GM10266 (cell line): ENCODE results near the gene ENTHD1.

Experiments
- DNase-seq: peaks from one replicate; pipeline ENCODE4 v3.0.0; 2012; ENCODE audit errors: extremely low spot score
- CTCF ChIP-seq: IDR thresholded peaks from 2 replicates; pipeline ENCODE4 v1.5.1; 2012; ENCODE audit warnings: mild to moderate bottlenecking, low read depth; ENCODE audit not compliant: control insufficient read depth, insufficient read depth; ENCODE audit errors: missing control alignments

Gene ENTHD1

DNA sequence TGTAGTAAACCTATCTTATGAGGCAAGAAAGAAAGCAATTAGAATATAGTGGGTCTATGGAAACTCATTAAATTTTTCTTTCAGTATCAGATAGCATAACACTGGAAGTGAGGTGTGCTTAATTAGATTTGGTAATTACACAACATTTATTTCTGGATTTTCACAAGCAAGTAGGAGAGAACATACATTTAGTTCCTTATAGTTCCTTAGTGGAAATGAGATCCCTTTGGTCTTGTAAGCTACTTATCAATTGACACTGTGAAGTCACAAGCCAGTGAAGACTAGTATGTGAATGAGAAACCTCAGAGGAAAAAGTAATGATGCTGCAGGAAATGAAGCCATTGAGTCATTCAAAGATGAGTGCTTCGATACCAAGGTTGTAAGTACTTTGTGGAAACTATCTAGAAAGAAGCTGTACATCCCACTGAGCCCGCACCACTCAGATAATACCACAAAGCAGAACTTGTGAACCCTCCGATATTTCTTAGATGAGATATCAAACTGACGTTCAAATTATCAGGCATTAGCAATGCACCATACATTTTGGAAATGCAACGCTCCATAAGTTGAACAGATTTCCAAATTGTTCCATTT, 53.5 kb downstream of the ENTHD1 start:
- TF ChIP-seq CTCF: no peak
- no peak for DNase-seq

DNA sequence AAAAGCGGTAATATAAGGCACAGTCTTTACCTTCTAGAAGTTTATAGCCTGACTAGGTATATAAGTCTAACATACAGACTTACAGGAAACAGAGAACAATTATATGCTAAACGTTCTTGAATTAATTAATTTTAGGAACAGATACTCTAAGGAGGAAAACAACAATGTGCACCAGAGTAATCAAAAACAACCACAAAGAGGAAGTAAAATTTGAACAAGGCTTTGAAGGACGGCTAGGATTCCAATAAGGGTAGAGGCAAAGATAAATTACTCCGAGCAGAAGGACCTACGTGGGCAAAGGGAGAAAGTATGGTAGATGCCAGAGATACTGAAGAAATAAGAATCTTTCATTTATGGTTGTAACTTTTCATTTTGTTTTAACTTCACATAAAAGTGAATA, 54.4 kb downstream of the ENTHD1 start:
- no peak for TF ChIP-seq CTCF
- no peak for DNase-seq

DNA sequence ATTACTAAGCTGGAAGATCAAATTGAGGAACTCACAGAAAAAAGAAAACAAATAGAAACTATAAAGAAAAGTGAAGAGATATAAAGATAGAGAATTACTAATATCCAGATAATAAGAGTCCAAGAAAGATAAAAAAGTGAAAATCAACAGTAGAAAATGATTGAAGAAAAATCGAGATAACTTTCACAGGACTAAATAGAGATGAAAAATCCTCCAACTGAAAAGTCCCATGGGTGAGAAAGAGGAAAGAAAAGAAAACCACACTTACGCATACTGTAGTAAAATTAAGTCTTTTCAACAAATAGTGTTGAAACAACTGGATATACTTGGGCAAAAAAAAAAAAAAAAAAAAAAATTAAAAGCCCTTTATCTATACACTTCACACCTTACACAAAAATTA, 60.0 kb downstream of the ENTHD1 start:
- TF ChIP-seq CTCF: no peak
- DNase-seq: no peak

GRCh38 chr22:39833093-39833492, 60.5 kb downstream of the ENTHD1 start:
- no peak for DNase-seq
- no peak for TF ChIP-seq CTCF

- no peak for DNase-seq
- no peak for TF ChIP-seq CTCF
These were observed 60.9 kb downstream of the ENTHD1 start for GRCh38 chr22:39832627-39833074.

- DNase-seq: peak; percentile 32
- no peak for TF ChIP-seq CTCF
These were observed 67.9 kb downstream of the ENTHD1 start for GRCh38 chr22:39825661-39826102.

DNA sequence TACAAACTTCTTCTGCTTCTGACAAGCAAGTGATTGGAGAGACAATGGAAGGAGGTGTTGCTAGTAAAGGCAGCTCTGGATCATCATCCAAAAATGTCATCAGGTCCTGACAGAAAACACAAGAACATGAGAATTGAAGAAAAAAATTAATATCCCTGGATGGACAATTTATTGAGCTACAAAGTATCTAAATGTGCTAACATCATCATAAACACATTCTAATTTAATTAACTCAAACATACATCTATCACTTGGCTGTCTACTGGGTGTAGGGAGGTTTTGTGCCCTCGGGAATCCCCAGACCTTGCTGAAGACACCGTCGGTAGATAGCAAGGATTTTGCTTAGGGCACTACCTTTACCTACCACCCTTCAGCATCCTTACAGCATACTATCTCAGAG, 72.6 kb downstream of the ENTHD1 start:
- no peak for TF ChIP-seq CTCF
- DNase-seq: no peak
